IPS DF 6.9 (cell line): ENCODE results near the gene RAD51B.

ENCODE experiments used
- DNase-seq: peaks from one replicate; pipeline ENCODE4 v3.0.0-alpha.2; 2013; ENCODE audit warnings: low read depth, low spot score
- H3K27ac ChIP-seq: one replicate; pipeline ENCODE4 v1.5.1; 2013; ENCODE audit warnings: low read length, control low read depth
- H3K27me3 ChIP-seq: 2 replicates; pipeline ENCODE4 v1.6.1; 2013; ENCODE audit warnings: mild to moderate bottlenecking, low read length; ENCODE audit not compliant: control insufficient read depth, insufficient read depth
- H3K36me3 ChIP-seq: 2 replicates; pipeline ENCODE4 v1.6.1; 2013; ENCODE audit warnings: low read length; ENCODE audit not compliant: control insufficient read depth, insufficient read depth
- H3K4me1 ChIP-seq: 2 replicates; pipeline ENCODE4 v1.6.1; 2013; ENCODE audit warnings: low read length; ENCODE audit not compliant: control insufficient read depth, insufficient read depth
- H3K4me3 ChIP-seq: 2 replicates; pipeline ENCODE4 v1.5.1; 2013; ENCODE audit warnings: mild to moderate bottlenecking, low read length
- H3K9me3 ChIP-seq: 2 replicates; pipeline ENCODE4 v1.6.1; 2013; ENCODE audit warnings: low read length, inconsistent platforms; ENCODE audit not compliant: control insufficient read depth, insufficient read depth
- WGBS: extraction: QIAGEN DNeasy Blood & Tissue Kit; methylation state at CpG from one replicate; pipeline ENCODE4 v1.1.7; 2013; ENCODE audit warnings: mixed read lengths, missing lambda C conversion rate; ENCODE audit not compliant: insufficient read length, insufficient coverage; 5-methylcytosine and 5-hydroxymethylcytosine counted together

Gene RAD51B

GRCh38 chr14:68551045-68551683 is 731.6 kb downstream of the RAD51B start:
- WGBS: no CpG with 5 or more reads among the region's 7 CpGs
- no peaks in the 10 kb centered on the region for H3K27me3 ChIP-seq
- H3K4me3 ChIP-seq: no peak overlapping the region
- no peak overlapping the region for H3K27ac ChIP-seq
- H3K36me3 ChIP-seq: no peaks in the 10 kb centered on the region
- H3K9me3 ChIP-seq: no peaks in the 10 kb centered on the region
- H3K4me1 ChIP-seq: peaks cover 9% of the 10 kb centered on the region
- DNase-seq: no peak

- no peak overlapping the region for H3K27ac ChIP-seq
- H3K9me3 ChIP-seq: no peaks in the 10 kb centered on the region
- no peaks in the 10 kb centered on the region for H3K27me3 ChIP-seq
- H3K36me3 ChIP-seq: no peaks in the 10 kb centered on the region
- peaks cover 9% of the 10 kb centered on the region for H3K4me1 ChIP-seq
- no CpG with 5 or more reads among the region's 7 CpGs for WGBS
- H3K4me3 ChIP-seq: no peak overlapping the region
- DNase-seq: no peak
These were observed 732.5 kb downstream of the RAD51B start for GRCh38 chr14:68552075-68552474.

GRCh38 chr14:68552602-68553001 is 733.0 kb downstream of the RAD51B start:
- Histone ChIP-seq H3K36me3 (no peaks in the 10 kb centered on the region), H3K27ac (no peak overlapping the region), H3K4me1 (peaks cover 9% of the 10 kb centered on the region), H3K4me3 (no peak overlapping the region), H3K9me3 (no peaks in the 10 kb centered on the region), H3K27me3 (no peaks in the 10 kb centered on the region)
- WGBS: no CpG with 5 or more reads among the region's 2 CpGs
- no peak for DNase-seq

GRCh38 chr14:68553311-68553710 is 733.7 kb downstream of the RAD51B start:
- no peaks in the 10 kb centered on the region for H3K27me3 ChIP-seq
- no peak for DNase-seq
- H3K9me3 ChIP-seq: no peaks in the 10 kb centered on the region
- H3K4me3 ChIP-seq: no peak overlapping the region
- H3K36me3 ChIP-seq: no peaks in the 10 kb centered on the region
- peaks cover 7% of the 10 kb centered on the region for H3K4me1 ChIP-seq
- no CpG with 5 or more reads among the region's 3 CpGs for WGBS
- no peak overlapping the region for H3K27ac ChIP-seq

- WGBS: no CpG with 5 or more reads among the region's 4 CpGs
- Histone ChIP-seq H3K27me3 (no peaks in the 10 kb centered on the region), H3K27ac (no peak overlapping the region), H3K4me3 (no peak overlapping the region), H3K36me3 (no peaks in the 10 kb centered on the region), H3K4me1 (peaks cover 1% of the 10 kb centered on the region; the same call in 1 of the 2 replicates), H3K9me3 (no peaks in the 10 kb centered on the region)
- no peak for DNase-seq
These were observed 734.7 kb downstream of the RAD51B start for GRCh38 chr14:68554231-68554630.

GRCh38 chr14:68556253-68556652 is 736.7 kb downstream of the RAD51B start:
- Histone ChIP-seq H3K27me3 (no peaks in the 10 kb centered on the region), H3K27ac (no peak overlapping the region), H3K9me3 (no peaks in the 10 kb centered on the region), H3K4me3 (no peak overlapping the region), H3K36me3 (no peaks in the 10 kb centered on the region), H3K4me1 (no peaks in the 10 kb centered on the region; the same call in 1 of the 2 replicates)
- WGBS: no CpG with 5 or more reads among the region's 4 CpGs
- no peak for DNase-seq

GRCh38 chr14:68557648-68558047 is 738.1 kb downstream of the RAD51B start:
- H3K4me1 ChIP-seq: no peaks in the 10 kb centered on the region; the same call in 1 of the 2 replicates
- H3K27me3 ChIP-seq: no peaks in the 10 kb centered on the region
- no CpG with 5 or more reads among the region's 2 CpGs for WGBS
- DNase-seq: no peak
- no peak overlapping the region for H3K4me3 ChIP-seq
- no peaks in the 10 kb centered on the region for H3K36me3 ChIP-seq
- no peaks in the 10 kb centered on the region for H3K9me3 ChIP-seq
- no peak overlapping the region for H3K27ac ChIP-seq

GRCh38 chr14:68558096-68558495 is 738.5 kb downstream of the RAD51B start:
- Histone ChIP-seq H3K36me3 (no peaks in the 10 kb centered on the region), H3K4me3 (no peak overlapping the region), H3K27ac (no peak overlapping the region), H3K9me3 (no peaks in the 10 kb centered on the region), H3K27me3 (no peaks in the 10 kb centered on the region), H3K4me1 (no peaks in the 10 kb centered on the region; the same call in 1 of the 2 replicates)
- WGBS: no CpG with 5 or more reads among the region's 11 CpGs
- DNase-seq: no peak

GRCh38 chr14:68559949-68560348 is 740.4 kb downstream of the RAD51B start:
- Histone ChIP-seq H3K27me3 (no peaks in the 10 kb centered on the region), H3K27ac (no peak overlapping the region), H3K4me3 (no peak overlapping the region), H3K9me3 (no peaks in the 10 kb centered on the region), H3K4me1 (peaks cover 2% of the 10 kb centered on the region; the same call in 1 of the 2 replicates), H3K36me3 (no peaks in the 10 kb centered on the region)
- no peak for DNase-seq
- WGBS: no CpG with 5 or more reads among the region's 5 CpGs

GRCh38 chr14:68561531-68562007 is 742.0 kb downstream of the RAD51B start:
- Histone ChIP-seq H3K4me1 (0 out of 2 replicates have a peak, but pooled peaks cover 2% of the 10 kb centered on the region), H3K4me3 (no peak overlapping the region), H3K27ac (no peak overlapping the region), H3K9me3 (no peaks in the 10 kb centered on the region), H3K27me3 (no peaks in the 10 kb centered on the region), H3K36me3 (no peaks in the 10 kb centered on the region)
- no peak for DNase-seq
- WGBS: no CpG with 5 or more reads among the region's 10 CpGs

- DNase-seq: no peak
- H3K27me3 ChIP-seq: no peaks in the 10 kb centered on the region
- H3K9me3 ChIP-seq: no peaks in the 10 kb centered on the region
- H3K36me3 ChIP-seq: no peaks in the 10 kb centered on the region
- H3K4me3 ChIP-seq: no peak overlapping the region
- no CpG with 5 or more reads among the region's 9 CpGs for WGBS
- no peak overlapping the region for H3K27ac ChIP-seq
- 0 out of 2 replicates have a peak, but pooled peaks cover 2% of the 10 kb centered on the region for H3K4me1 ChIP-seq
These were observed 743.3 kb downstream of the RAD51B start for GRCh38 chr14:68562911-68563250.
